AG04449 (cell line): ENCODE results near the gene ZNF524.

Experiments
- CTCF ChIA-PET: fragments of 350-600 bp; formaldehyde crosslinking; extraction: SDS; loops from one replicate; lab custom pipeline; 2021; ENCODE audit warnings: antibody characterized with exemption; lab: Yijun Ruan, JAX
- POLR2A ChIA-PET: fragments of 400-600, 350-600 bp; formaldehyde crosslinking; extraction: SDS; loops from one replicate; lab custom pipeline; 2020; ENCODE audit warnings: antibody characterized with exemption, inconsistent platforms; lab: Yijun Ruan, JAX
- DNase-seq: peaks from one replicate; pipeline ENCODE4 v3.0.0-alpha.2; 2010; ENCODE audit warnings: low read depth, low spot score
- H3K4me3 ChIP-seq: 2 replicates; pipeline ENCODE4 v1.5.1; 2011; ENCODE audit warnings: low read depth, mild to moderate bottlenecking, control low read depth, low read length
- CTCF ChIP-seq: IDR thresholded peaks from one replicate; pipeline ENCODE4 v1.5.1; 2011; ENCODE audit warnings: mild to moderate bottlenecking, moderate library complexity, low read length, control low read depth, inconsistent platforms; ENCODE audit not compliant: insufficient read depth; ENCODE audit errors: missing control alignments

The ZNF524 gene

GRCh38 chr19:55614711-55615542, 14.8 kb downstream of the ZNF524 start:
- ChIA-PET CTCF (interaction anchor here (0.8 to 1.4 kb wide), 3 partner anchors 9 to 111 kb away, joined by 3 to 9 read pairs (median 5); partner anchors contain the start of gene ZNF865), POLR2A (no interaction called here)
- DNase-seq = no peak
- no peak for TF ChIP-seq CTCF
- no peak overlapping the region for H3K4me3 ChIP-seq

- POLR2A ChIA-PET = no interaction called here
- CTCF ChIA-PET = interaction anchor here (0.8 to 1.4 kb wide), 4 partner anchors 9 to 112 kb away, joined by 3 to 9 read pairs (median 4); partner anchors contain the start of gene ZNF865
- H3K4me3 ChIP-seq = no peak overlapping the region
- TF ChIP-seq CTCF = no peak
- no peak for DNase-seq
Measured at GRCh38 chr19:55615543-55616394, 15.7 kb downstream of the ZNF524 start.

GRCh38 chr19:55616395-55616875, 16.3 kb downstream of the ZNF524 start:
- POLR2A ChIA-PET = no interaction called here
- CTCF ChIA-PET = interaction anchor here (1.0 to 1.4 kb wide), 3 partner anchors 10 to 112 kb away, joined by 3 to 9 read pairs (median 5); partner anchors contain the start of gene ZNF865
- no peak for TF ChIP-seq CTCF
- DNase-seq = no peak
- H3K4me3 ChIP-seq = no peak overlapping the region

DNA sequence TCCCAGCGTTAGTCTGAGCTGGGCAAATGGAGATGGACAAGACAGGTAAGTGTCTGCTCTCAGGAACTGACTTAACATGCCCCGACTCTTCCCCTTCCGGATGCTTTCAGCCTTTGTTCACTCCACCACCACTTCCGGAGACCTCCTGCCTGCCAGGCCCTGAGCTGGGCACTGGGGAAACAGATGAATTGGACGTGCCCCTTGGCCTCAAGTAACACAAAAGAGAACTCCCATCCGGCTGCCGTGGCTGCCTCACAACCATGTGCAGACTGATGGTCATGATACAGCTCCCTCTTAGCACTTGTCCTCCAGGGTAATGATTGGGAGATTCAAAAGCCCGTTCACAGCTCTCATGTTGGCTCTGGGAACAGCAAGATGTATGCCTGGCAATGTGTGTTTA, 17.3 kb downstream of the ZNF524 start:
- TF ChIP-seq CTCF = no peak
- no peak for DNase-seq
- H3K4me3 ChIP-seq = no peak overlapping the region
- CTCF ChIA-PET = interaction anchor here (4.2 to 5.4 kb wide), 2 partner anchors 11 to 15 kb away, joined by 43 to 53 read pairs; partner anchors contain the start of gene ZNF865
- POLR2A ChIA-PET = interaction anchor here (1.5 kb wide), 1 partner anchor 11 kb away, joined by 4 read pairs; no protein-coding TSS in a partner anchor

DNA sequence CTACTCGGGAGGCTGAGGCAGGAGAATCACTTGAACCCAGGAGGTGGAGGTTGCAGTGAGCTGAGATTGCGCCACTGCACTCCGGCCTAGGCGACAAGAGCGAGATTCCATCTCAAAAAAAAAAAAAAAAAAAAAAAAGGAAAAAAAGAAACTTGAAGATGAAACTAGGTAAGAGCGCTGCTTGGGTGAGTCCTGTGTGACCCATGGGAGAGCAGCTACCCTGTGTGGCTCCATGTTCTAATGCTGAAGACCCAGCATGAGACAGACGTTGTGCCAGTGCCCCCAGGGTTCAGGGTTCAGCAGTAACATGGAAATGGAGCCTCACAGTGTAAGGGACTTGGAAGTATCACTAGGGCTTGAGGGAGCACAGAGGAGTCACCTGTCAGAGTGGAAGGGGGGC, 18.3 kb downstream of the ZNF524 start:
- H3K4me3 ChIP-seq = no peak overlapping the region
- no peak for DNase-seq
- no peak for TF ChIP-seq CTCF
- ChIA-PET CTCF (interaction anchor here (1.8 to 5.4 kb wide), 4 partner anchors 12 to 114 kb away, joined by 5 to 53 read pairs (median 28); partner anchors contain the start of gene ZNF865), POLR2A (interaction anchor here (1.5 kb wide), 1 partner anchor 12 kb away, joined by 4 read pairs; no protein-coding TSS in a partner anchor)
